Left ventricle myocardium inferior (tissue), 1 donor: ENCODE results near the gene HIC2. TPM values are rescaled to one million over a fixed set of nuclear protein-coding genes. Genes with fewer than 3 reads are reported as not detected.
"Not testable (repeated sequence)": the region's sequence is repeated elsewhere in the genome, so short reads cannot be mapped to it uniquely, and the experiment has no call there.

Experiments used
- DNase-seq: peaks from one replicate; pipeline ENCODE4 v3.0.0-alpha.2; 2020
- H3K27ac ChIP-seq: fragments of 200-600 bp; replicated peaks from 2 replicates; pipeline ENCODE4 v1.8.0; 2021
- H3K27me3 ChIP-seq: fragments of 200-600 bp; 2 replicates; pipeline ENCODE4 v1.8.0; 2021; ENCODE audit warnings: low read depth
- H3K36me3 ChIP-seq: fragments of 200-600 bp; 2 replicates; pipeline ENCODE4 v1.8.0; 2021
- H3K4me1 ChIP-seq: fragments of 200-600 bp; 2 replicates; pipeline ENCODE4 v1.8.0; 2021
- H3K4me3 ChIP-seq: fragments of 200-600 bp; 2 replicates; pipeline ENCODE4 v1.8.0; 2021; ENCODE audit warnings: mild to moderate bottlenecking, moderate library complexity
- H3K9me3 ChIP-seq: fragments of 200-600 bp; replicated peaks from 2 replicates; pipeline ENCODE4 v1.8.0; 2021
- intact Hi-C: fragments of 100-400 bp; cut with micrococcal nuclease; formaldehyde crosslinking; loops from one replicate; pipeline ENCODE4 v1.11.0; 2022
- total RNA-seq: library from RNA; stranded (reverse); fragmentation: NEBNext Ultra II Directional; extraction: Animal tissue kit (Norgen Biotek cat#: 25700); gene quantifications from one replicate; pipeline ENCODE4 v1.2.1, GENCODE V29; 2021
- TF ChIP-seq, protein P1 (sequence below): fragments of 200-600 bp; IDR thresholded peaks from 2 replicates; pipeline ENCODE4 v1.8.0; 2021; ENCODE audit warnings: antibody characterized with exemption, mild to moderate bottlenecking, borderline replicate concordance
- donor health status: DM: no; HTN: yes; CAD: no; lungs with severe emphysema.

Gene HIC2
- total RNA-seq, 1 donor from 2014 or later, result 1.5 TPM

- H3K9me3 ChIP-seq, H3K4me3 ChIP-seq, H3K27ac ChIP-seq, intact Hi-C loops, H3K4me1 ChIP-seq, H3K27me3 ChIP-seq, DNase-seq: not testable (repeated sequence)
- peaks cover 27% of the 10 kb centered on the region for H3K36me3 ChIP-seq
Measured at GRCh38 chr22:21442123-21442522, 25.0 kb downstream of the HIC2 start.

GRCh38 chr22:21442646-21443045 is 25.5 kb downstream of the HIC2 start:
- intact Hi-C loops, H3K4me3 ChIP-seq, H3K9me3 ChIP-seq, H3K27ac ChIP-seq, H3K4me1 ChIP-seq, DNase-seq, H3K27me3 ChIP-seq: not testable (repeated sequence)
- H3K36me3 ChIP-seq, result peaks cover 30% of the 10 kb centered on the region

DNA sequence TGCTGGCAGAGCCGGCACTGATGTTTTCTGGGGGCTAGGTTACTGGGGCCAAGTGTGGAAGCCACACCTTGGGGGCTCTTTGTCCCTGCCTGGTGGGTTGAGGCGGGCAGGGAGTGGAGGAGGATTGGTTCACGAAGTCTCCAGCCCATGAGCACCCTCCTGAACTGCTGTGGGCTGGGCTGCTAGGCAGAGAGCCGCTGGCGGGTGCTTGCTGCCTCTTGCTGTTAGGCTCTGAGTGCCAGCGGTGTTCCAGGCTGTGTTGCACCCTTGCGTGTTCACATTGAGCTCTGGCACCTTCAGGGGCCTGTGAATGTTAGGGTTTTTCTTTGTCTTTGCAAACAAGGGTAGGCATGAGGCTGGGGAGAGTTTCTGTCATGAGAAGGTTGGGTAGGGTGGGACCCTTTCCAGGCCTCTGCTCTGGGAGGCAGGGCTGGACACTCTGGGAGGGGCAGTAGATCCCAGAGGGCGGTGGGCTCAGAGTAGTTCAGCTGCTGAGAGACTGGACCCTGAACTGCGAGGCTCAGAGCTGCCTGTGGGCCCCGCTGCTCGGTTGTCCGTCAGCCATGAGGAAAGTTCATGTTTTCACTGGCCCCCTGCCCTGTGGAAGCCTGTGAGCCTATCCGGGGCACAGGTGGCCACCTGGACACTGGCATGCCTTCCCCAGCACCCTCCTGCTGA is 26.0 kb downstream of the HIC2 start:
- peaks cover 30% of the 10 kb centered on the region for H3K36me3 ChIP-seq
- H3K4me3 ChIP-seq, result no peak overlapping the region
- no peaks in the 10 kb centered on the region for H3K9me3 ChIP-seq
- H3K4me1 ChIP-seq, result peaks cover 9% of the 10 kb centered on the region
- intact Hi-C loops, result no loop called here
- TF ChIP-seq, protein P1, sequence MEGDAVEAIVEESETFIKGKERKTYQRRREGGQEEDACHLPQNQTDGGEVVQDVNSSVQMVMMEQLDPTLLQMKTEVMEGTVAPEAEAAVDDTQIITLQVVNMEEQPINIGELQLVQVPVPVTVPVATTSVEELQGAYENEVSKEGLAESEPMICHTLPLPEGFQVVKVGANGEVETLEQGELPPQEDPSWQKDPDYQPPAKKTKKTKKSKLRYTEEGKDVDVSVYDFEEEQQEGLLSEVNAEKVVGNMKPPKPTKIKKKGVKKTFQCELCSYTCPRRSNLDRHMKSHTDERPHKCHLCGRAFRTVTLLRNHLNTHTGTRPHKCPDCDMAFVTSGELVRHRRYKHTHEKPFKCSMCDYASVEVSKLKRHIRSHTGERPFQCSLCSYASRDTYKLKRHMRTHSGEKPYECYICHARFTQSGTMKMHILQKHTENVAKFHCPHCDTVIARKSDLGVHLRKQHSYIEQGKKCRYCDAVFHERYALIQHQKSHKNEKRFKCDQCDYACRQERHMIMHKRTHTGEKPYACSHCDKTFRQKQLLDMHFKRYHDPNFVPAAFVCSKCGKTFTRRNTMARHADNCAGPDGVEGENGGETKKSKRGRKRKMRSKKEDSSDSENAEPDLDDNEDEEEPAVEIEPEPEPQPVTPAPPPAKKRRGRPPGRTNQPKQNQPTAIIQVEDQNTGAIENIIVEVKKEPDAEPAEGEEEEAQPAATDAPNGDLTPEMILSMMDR, result no peak
- no peak for DNase-seq
- no peaks in the 10 kb centered on the region for H3K27me3 ChIP-seq
- H3K27ac ChIP-seq, result no peak overlapping the region

- Histone ChIP-seq H3K4me3 (no peak overlapping the region), H3K27ac (no peak overlapping the region), H3K36me3 (peaks cover 30% of the 10 kb centered on the region), H3K27me3 (no peaks in the 10 kb centered on the region), H3K4me1 (peaks cover 9% of the 10 kb centered on the region), H3K9me3 (no peaks in the 10 kb centered on the region)
- intact Hi-C loops, result no loop called here
- TF ChIP-seq, protein P1, result no peak
- DNase-seq, result no peak
Measured at GRCh38 chr22:21443735-21444421, 26.7 kb downstream of the HIC2 start.

GRCh38 chr22:21444701-21445436 is 27.7 kb downstream of the HIC2 start:
- Histone ChIP-seq H3K4me3 (no peak overlapping the region), H3K27ac (no peak overlapping the region), H3K27me3 (no peaks in the 10 kb centered on the region), H3K9me3 (no peaks in the 10 kb centered on the region), H3K4me1 (peaks cover 9% of the 10 kb centered on the region), H3K36me3 (peaks cover 30% of the 10 kb centered on the region)
- intact Hi-C loops, result no loop called here
- TF ChIP-seq, protein P1, result no peak
- DNase-seq, result no peak

DNA sequence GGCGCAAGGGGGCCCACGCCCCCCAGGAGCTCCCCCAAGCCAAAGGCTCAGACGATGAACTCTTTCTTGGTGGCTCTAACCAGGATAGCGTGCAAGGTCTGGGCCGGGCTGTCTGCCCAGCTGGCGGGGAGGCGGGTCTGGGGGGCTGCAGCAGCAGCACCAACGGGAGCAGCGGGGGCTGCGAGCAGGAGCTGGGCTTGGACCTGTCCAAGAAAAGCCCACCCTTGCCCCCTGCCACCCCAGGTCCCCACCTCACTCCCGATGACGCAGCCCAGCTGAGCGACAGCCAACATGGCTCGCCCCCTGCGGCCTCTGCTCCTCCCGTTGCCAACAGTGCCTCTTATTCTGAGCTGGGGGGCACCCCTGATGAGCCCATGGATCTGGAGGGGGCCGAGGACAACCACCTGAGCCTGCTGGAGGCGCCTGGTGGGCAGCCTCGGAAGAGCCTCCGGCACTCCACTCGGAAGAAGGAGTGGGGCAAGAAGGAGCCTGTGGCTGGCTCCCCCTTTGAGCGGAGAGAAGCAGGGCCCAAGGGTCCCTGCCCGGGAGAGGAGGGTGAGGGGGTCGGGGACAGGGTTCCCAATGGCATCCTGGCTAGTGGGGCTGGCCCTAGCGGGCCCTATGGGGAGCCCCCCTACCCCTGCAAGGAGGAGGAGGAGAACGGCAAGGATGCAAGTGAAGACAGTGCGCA is 28.4 kb downstream of the HIC2 start:
- no peak overlapping the region for H3K4me3 ChIP-seq
- peaks cover 30% of the 10 kb centered on the region for H3K36me3 ChIP-seq
- intact Hi-C loops, result no loop called here
- DNase-seq, result no peak
- peaks cover 9% of the 10 kb centered on the region for H3K4me1 ChIP-seq
- TF ChIP-seq, protein P1, result no peak
- H3K27me3 ChIP-seq, result no peaks in the 10 kb centered on the region
- H3K9me3 ChIP-seq, result no peaks in the 10 kb centered on the region
- H3K27ac ChIP-seq, result no peak overlapping the region
